ENCODE results near the gene RMND1. TPM values are rescaled to one million over a fixed set of nuclear protein-coding genes. Genes with fewer than 3 reads are reported as not detected.

RMND1 gene
- total RNA-seq, result 15.7 TPM
- long read RNA-seq, transcript RMND1-203 (12 exons, 2,003 nt), result major isoform, 8 of 11 reads
- long read RNA-seq, partial matches to known transcripts, result 0 of 11 reads
- long read RNA-seq, other reads (novel, unspliced or antisense), result 2 of 11 reads

- intact Hi-C loops (cut with DNase I), result loop anchor here (5.0 kb wide), 1 partner anchor 60 kb away; the partner anchor contains the start of gene ZBTB2
- peak; percentile 99 for ATAC-seq
- peak; percentile 100 for DNase-seq (ENCODE audit: missing footprints)
Observed at GRCh38 chr6:151451950-151452749, at the start of gene RMND1. Gene RMND1 (minus strand): TSS chr6:151452126. CDS start chr6:151445811, 6,315 bp downstream.

- intact Hi-C loops (cut with DNase I), result no loop called here
- DNase-seq (ENCODE audit: missing footprints) (no peak), ATAC-seq (no peak)
Observed at GRCh38 chr6:151499551-151499950, 47.6 kb upstream of the RMND1 start.

- ATAC-seq (no peak), DNase-seq (ENCODE audit: missing footprints) (no peak)
- intact Hi-C loops (cut with DNase I), result no loop called here
Observed at GRCh38 chr6:151498327-151498726, 46.4 kb upstream of the RMND1 start.

GRCh38 chr6:151497905-151498304 is 46.0 kb upstream of the RMND1 start:
- intact Hi-C loops (cut with DNase I), result no loop called here
- no peak for DNase-seq (ENCODE audit: missing footprints)
- ATAC-seq, result no peak

- ATAC-seq (no peak), DNase-seq (ENCODE audit: missing footprints) (no peak)
- intact Hi-C loops (cut with DNase I), result no loop called here
Observed at GRCh38 chr6:151495380-151495779, 43.5 kb upstream of the RMND1 start.

- DNase-seq (ENCODE audit: missing footprints), result no peak
- intact Hi-C loops (cut with DNase I), result no loop called here
- ATAC-seq, result no peak
Observed at GRCh38 chr6:151494936-151495320, 43.0 kb upstream of the RMND1 start.

GRCh38 chr6:151494235-151494935 is 42.5 kb upstream of the RMND1 start:
- ATAC-seq (peak; percentile 44), DNase-seq (ENCODE audit: missing footprints) (peak; percentile 88)
- intact Hi-C loops (cut with DNase I), result no loop called here

GRCh38 chr6:151493804-151494234 is 41.9 kb upstream of the RMND1 start, which contains the start of gene CCDC170:
Gene CCDC170 (plus strand): TSS chr6:151494017. CDS start chr6:151494129, 112 bp downstream.
- intact Hi-C loops (cut with DNase I), result no loop called here
- ATAC-seq, result peak; percentile 77

GRCh38 chr6:151493161-151493803 is 41.4 kb upstream of the RMND1 start:
- ATAC-seq (peak; percentile 42), DNase-seq (ENCODE audit: missing footprints) (no peak)
- intact Hi-C loops (cut with DNase I), result no loop called here

More at GRCh38 chr6:151493804-151494234, 41.9 kb upstream of the RMND1 start, which contains the start of gene CCDC170:
- peak; percentile 90 for DNase-seq (ENCODE audit: missing footprints)

GRCh38 chr6:151490996-151491395 is 39.1 kb upstream of the RMND1 start:
- DNase-seq (ENCODE audit: missing footprints) (no peak), ATAC-seq (peak; percentile 55)
- intact Hi-C loops (cut with DNase I), result no loop called here

- DNase-seq (ENCODE audit: missing footprints) (no peak), ATAC-seq (no peak)
- intact Hi-C loops (cut with DNase I), result no loop called here
Observed at GRCh38 chr6:151488226-151488625, 36.3 kb upstream of the RMND1 start.

GRCh38 chr6:151483994-151484393 is 32.1 kb upstream of the RMND1 start:
- ATAC-seq (peak; percentile 31), DNase-seq (ENCODE audit: missing footprints) (no peak)
- intact Hi-C loops (cut with DNase I), result no loop called here

GRCh38 chr6:151482290-151482689 is 30.4 kb upstream of the RMND1 start:
- ATAC-seq (no peak), DNase-seq (ENCODE audit: missing footprints) (no peak)
- intact Hi-C loops (cut with DNase I), result no loop called here

- no peak for ATAC-seq
- intact Hi-C loops (cut with DNase I), result no loop called here
- DNase-seq (ENCODE audit: missing footprints), result no peak
Observed at GRCh38 chr6:151481786-151482185, 29.9 kb upstream of the RMND1 start.

GRCh38 chr6:151478670-151479069 is 26.7 kb upstream of the RMND1 start:
- intact Hi-C loops (cut with DNase I), result loop anchor here (5.0 kb wide), 2 partner anchors 36 to 71 kb away; no protein-coding TSS in a partner anchor

GRCh38 chr6:151477726-151478125 is 25.8 kb upstream of the RMND1 start:
- ATAC-seq, result no peak
- intact Hi-C loops (cut with DNase I), result loop anchor here (5.0 kb wide), 2 partner anchors 35 to 70 kb away; no protein-coding TSS in a partner anchor
- no peak for DNase-seq (ENCODE audit: missing footprints)

More at GRCh38 chr6:151478670-151479069, 26.7 kb upstream of the RMND1 start:
- no peak for DNase-seq (ENCODE audit: missing footprints)
- no peak for ATAC-seq

GRCh38 chr6:151475653-151476523 is 24.0 kb upstream of the RMND1 start:
- intact Hi-C loops (cut with DNase I), result loop anchor here (5.0 kb wide), 2 partner anchors 34 to 69 kb away; no protein-coding TSS in a partner anchor
- ATAC-seq (no peak), DNase-seq (ENCODE audit: missing footprints) (no peak)

GRCh38 chr6:151464702-151465101 is 12.8 kb upstream of the RMND1 start:
- DNase-seq (ENCODE audit: missing footprints) (no peak), ATAC-seq (no peak)
- intact Hi-C loops (cut with DNase I), result no loop called here

Data from Right ventricle myocardium inferior (tissue), 1 donor.